H9 (cell line): Measurements from ENCODE around the gene DENND1A. TPM values are rescaled to one million over a fixed set of nuclear protein-coding genes. Genes with fewer than 3 reads are reported as not detected.
A peak's percentile ranks its signal among the peaks of the same experiment; 100 is the strongest.

ENCODE experiments used
- DNase-seq: peaks from one replicate; pipeline ENCODE4 v3.0.0-alpha.2; 2017
- H2AFZ ChIP-seq: one replicate; pipeline ENCODE4 v1.6.1; 2013; ENCODE audit warnings: mild to moderate bottlenecking, low read length, control low read depth, moderate library complexity
- H2AK5ac ChIP-seq: 2 replicates; pipeline ENCODE4 v1.6.1; 2013; ENCODE audit warnings: low read length, control low read depth, mixed read lengths; ENCODE audit not compliant: insufficient read length
- H2BK120ac ChIP-seq: one replicate; pipeline ENCODE4 v1.6.1; 2013; ENCODE audit warnings: low read depth, mild to moderate bottlenecking, low read length, control low read depth, inconsistent platforms; ENCODE audit not compliant: poor library complexity, severe bottlenecking
- H2BK12ac ChIP-seq: 2 replicates; pipeline ENCODE4 v1.6.1; 2013; ENCODE audit warnings: low read length, control low read depth, mixed read lengths, low read depth; ENCODE audit not compliant: insufficient read length
- H2BK15ac ChIP-seq: 2 replicates; pipeline ENCODE4 v1.6.1; 2013; ENCODE audit warnings: low read depth, low read length, control low read depth
- H2BK20ac ChIP-seq: one replicate; pipeline ENCODE4 v1.6.1; 2013; ENCODE audit warnings: low read depth, mild to moderate bottlenecking, low read length, control low read depth, inconsistent platforms; ENCODE audit not compliant: poor library complexity, severe bottlenecking
- H2BK5ac ChIP-seq: 2 replicates; pipeline ENCODE4 v1.6.1; 2013; ENCODE audit warnings: low read length, control low read depth, mixed read lengths; ENCODE audit not compliant: insufficient read length
- H3K14ac ChIP-seq: 2 replicates; pipeline ENCODE4 v1.6.1; 2013; ENCODE audit warnings: low read length, control low read depth; ENCODE audit not compliant: insufficient read depth
- H3K18ac ChIP-seq: 2 replicates; pipeline ENCODE4 v1.6.1; 2013; ENCODE audit warnings: low read depth, mild to moderate bottlenecking, mixed read lengths, low read length, control low read depth; ENCODE audit not compliant: insufficient read length
- H3K23ac ChIP-seq: 2 replicates; pipeline ENCODE4 v1.6.1; 2013; ENCODE audit warnings: low read length, control low read depth, mixed read lengths, low read depth; ENCODE audit not compliant: insufficient read length
- H3K23me2 ChIP-seq: 2 replicates; pipeline ENCODE4 v1.6.1; 2013; ENCODE audit warnings: low read depth, mild to moderate bottlenecking, mixed read lengths, low read length, control low read depth; ENCODE audit not compliant: insufficient read length, poor library complexity, severe bottlenecking
- H3K27ac ChIP-seq: 2 replicates; pipeline ENCODE4 v1.5.1; 2013; ENCODE audit warnings: low read length, control low read depth, mixed read lengths, low read depth; ENCODE audit not compliant: insufficient read length
- H3K27me3 ChIP-seq: 2 replicates; pipeline ENCODE4 v1.6.1; 2013; ENCODE audit warnings: low read length, control low read depth, inconsistent platforms; ENCODE audit not compliant: insufficient read depth
- H3K4ac ChIP-seq: 2 replicates; pipeline ENCODE4 v1.6.1; 2013; ENCODE audit warnings: low read depth, mild to moderate bottlenecking, control low read depth, inconsistent platforms, low read length, moderate library complexity
- H3K4me1 ChIP-seq: 2 replicates; pipeline ENCODE4 v1.6.1; 2013; ENCODE audit warnings: low read length, control low read depth, inconsistent platforms; ENCODE audit not compliant: insufficient read depth
- H3K4me2 ChIP-seq: 2 replicates; pipeline ENCODE4 v1.6.1; 2013; ENCODE audit warnings: low read length, control low read depth, mixed read lengths; ENCODE audit not compliant: insufficient read length, insufficient read depth
- H3K56ac ChIP-seq: 2 replicates; pipeline ENCODE4 v1.6.1; 2013; ENCODE audit warnings: low read depth, mild to moderate bottlenecking, mixed read lengths, low read length, control low read depth; ENCODE audit not compliant: insufficient read length
- H3K79me1 ChIP-seq: 2 replicates; pipeline ENCODE4 v1.6.1; 2013; ENCODE audit warnings: low read depth, mild to moderate bottlenecking, moderate library complexity, low read length, control low read depth, inconsistent platforms; ENCODE audit not compliant: insufficient read depth, poor library complexity, severe bottlenecking
- H3K79me2 ChIP-seq: 2 replicates; pipeline ENCODE4 v1.6.1; 2013; ENCODE audit warnings: low read length, control low read depth, inconsistent platforms; ENCODE audit not compliant: insufficient read depth
- H3K9ac ChIP-seq: 2 replicates; pipeline ENCODE4 v1.6.1; 2013; ENCODE audit warnings: low read length, control low read depth, mixed read lengths; ENCODE audit not compliant: insufficient read length; ENCODE audit errors: extremely low read depth
- H3K9me3 ChIP-seq: one replicate; pipeline ENCODE4 v1.6.1; 2013; ENCODE audit warnings: low read depth, low read length, inconsistent platforms; ENCODE audit not compliant: control insufficient read depth
- H3T11ph ChIP-seq: one replicate; pipeline ENCODE4 v1.6.1; 2013; ENCODE audit warnings: mild to moderate bottlenecking, low read length, control low read depth, inconsistent platforms
- H4K20me1 ChIP-seq: one replicate; pipeline ENCODE4 v1.6.1; 2013; ENCODE audit not compliant: control insufficient read depth, insufficient read length, insufficient read depth
- H4K5ac ChIP-seq: 2 replicates; pipeline ENCODE4 v1.6.1; 2013; ENCODE audit warnings: low read depth, mild to moderate bottlenecking, mixed read lengths, low read length, control low read depth; ENCODE audit not compliant: insufficient read length
- H4K8ac ChIP-seq: replicated peaks from 2 replicates; pipeline ENCODE4 v1.6.1; 2013; ENCODE audit warnings: low read length, control low read depth, mixed read lengths, low read depth; ENCODE audit not compliant: insufficient read length
- H4K91ac ChIP-seq: 2 replicates; pipeline ENCODE4 v1.6.1; 2013; ENCODE audit warnings: low read depth, mild to moderate bottlenecking, moderate library complexity, mixed read lengths, low read length, control low read depth; ENCODE audit not compliant: insufficient read length
- H3K27ac Mint-ChIP-seq, 3 experiments: 2 replicates in 2 of 3; 3 replicates in 1 of 3; pipeline ENCODE4 v1.8.0; 2020 to 2021; ENCODE audit warnings: mixed read lengths in 3 of 3, mild to moderate bottlenecking in 1 of 3, moderate library complexity in 1 of 3
- H3K27me3 Mint-ChIP-seq: 2 replicates; pipeline ENCODE4 v1.8.0; 2021; ENCODE audit warnings: low read depth, mild to moderate bottlenecking, moderate library complexity, mixed read lengths
- H3K36me3 Mint-ChIP-seq, 3 experiments: 2 replicates in 2 of 3; 3 replicates in 1 of 3; pipeline ENCODE4 v1.8.0; 2020 to 2021; ENCODE audit warnings: low read depth in 3 of 3, mixed read lengths in 3 of 3; ENCODE audit not compliant: insufficient read depth in 1 of 3
- H3K4me1 Mint-ChIP-seq, 2 experiments: 2 replicates each; pipeline ENCODE4 v1.8.0; 2020; ENCODE audit warnings: mixed read lengths in 2 of 2
- H3K4me3 Mint-ChIP-seq, 2 experiments: 2 replicates in 1 of 2; 3 replicates in 1 of 2; pipeline ENCODE4 v1.8.0; 2020 to 2021; ENCODE audit warnings: mild to moderate bottlenecking in 2 of 2, mixed read lengths in 2 of 2, moderate library complexity in 1 of 2
- H3K9me3 Mint-ChIP-seq, 2 experiments: 2 replicates in 1 of 2; 3 replicates in 1 of 2; pipeline ENCODE4 v1.8.0; 2020; ENCODE audit warnings: mild to moderate bottlenecking in 2 of 2, mixed read lengths in 2 of 2, moderate library complexity in 1 of 2
- CTCF ChIP-seq: fragments of 200-600 bp; sonication (generic); conservative IDR thresholded peaks from 3 replicates; pipeline ENCODE4 v1.8.0; 2021; ENCODE audit warnings: antibody characterized with exemption, mild to moderate bottlenecking
- WGBS: extraction: QIAGEN DNeasy Blood & Tissue Kit; methylation state at CpG from one replicate; pipeline ENCODE4 v1.1.7; 2013; ENCODE audit warnings: missing lambda C conversion rate, low lambda C conversion rate, mixed read lengths; ENCODE audit not compliant: insufficient read length; ENCODE audit errors: extremely low coverage; 5-methylcytosine and 5-hydroxymethylcytosine counted together
- total RNA-seq: library from RNA; stranded (reverse); gene quantifications from 2 replicates; pipeline ENCODE4 v1.2.1, GENCODE V29; 2021

DENND1A gene
- total RNA-seq, 1 experiment from 2014 or later: 20.4 TPM

GRCh38 chr9:123426406-123426805, 503.5 kb downstream of the DENND1A start:
- H3K27me3 ChIP-seq: no peaks in the 10 kb centered on the region
- H3K9me3 ChIP-seq: no peaks in the 10 kb centered on the region
- peaks cover 24 to 30% of the 10 kb centered on the region in 2 experiments for H3K4me1 Mint-ChIP-seq
- no CpG with 5 or more reads among the region's 2 CpGs for WGBS
- H3K56ac ChIP-seq: no peak overlapping the region
- H3K18ac ChIP-seq: no peak overlapping the region
- H3K4me1 ChIP-seq: peaks cover 2% of the 10 kb centered on the region; the same call in 1 of the 2 replicates
- H2BK20ac ChIP-seq: no peak overlapping the region
- H2BK12ac ChIP-seq: no peak overlapping the region
- DNase-seq: peak; percentile 26
- no peaks in the 10 kb centered on the region for H3K79me1 ChIP-seq
- H3T11ph ChIP-seq: no peak overlapping the region
- no peaks in the 10 kb centered on the region for H3K79me2 ChIP-seq
- TF ChIP-seq CTCF: 0 out of 3 replicates have a peak, but pooled peaks have one; percentile 17
- H3K23ac ChIP-seq: no peak overlapping the region
- H4K91ac ChIP-seq: no peak overlapping the region
- H3K4me2 ChIP-seq: no peak overlapping the region
- no peak overlapping the region for H4K5ac ChIP-seq
- H2BK120ac ChIP-seq: no peak overlapping the region
- H2BK5ac ChIP-seq: no peak overlapping the region
- H4K8ac ChIP-seq: no peak overlapping the region
- H3K4me3 Mint-ChIP-seq: no peak overlapping the region
- no peak overlapping the region for H2AK5ac ChIP-seq
- H3K4ac ChIP-seq: no peak overlapping the region
- H3K27ac ChIP-seq: no peak overlapping the region
- H3K23me2 ChIP-seq: no peaks in the 10 kb centered on the region
- no peak overlapping the region for H2AFZ ChIP-seq
- no peaks in the 10 kb centered on the region; a peak in 2 of 5 replicates for H3K9me3 Mint-ChIP-seq
- no peak overlapping the region for H2BK15ac ChIP-seq
- H3K36me3 Mint-ChIP-seq: peaks cover 8 to 17% (median 8%) of the 10 kb centered on the region in 3 experiments; a peak in 5 of 7 replicates
- no peaks in the 10 kb centered on the region for H4K20me1 ChIP-seq
- no peaks in the 10 kb centered on the region; the same call in none of the 2 replicates for H3K27me3 Mint-ChIP-seq
- peak overlapping the region in 1 of 3 experiments; percentile 69; a peak in 1 of 7 replicates for H3K27ac Mint-ChIP-seq
- no peak overlapping the region for H3K9ac ChIP-seq
- no peak overlapping the region for H3K14ac ChIP-seq
